ENCODE measurements around the gene F2. TPM values are rescaled to one million over a fixed set of nuclear protein-coding genes. Genes with fewer than 3 reads are reported as not detected.

Gene F2
- total and polyA plus RNA-seq, 12 donors: 0.50 to 0.61 TPM; not detected in 10

- H3K9me3 ChIP-seq (replicated peaks in 1 of 3): no peaks in the 10 kb centered on the region
- intact Hi-C loops (cut with DNase I): no loop called here
- no peak for DNase-seq
- WGBS, 4 donors: 89 to 94% (median 90%) methylated on average over 6 of the region's 6 CpGs
- no peak overlapping the region for H3K27ac ChIP-seq
- no peaks in the 10 kb centered on the region for H3K4me1 ChIP-seq (replicated peaks in 1 of 2)
- no peak overlapping the region for H3K4me3 ChIP-seq
- TF ChIP-seq POLR2A (IDR thresholded peaks at IDR 0.05): no peak
- no peak for TF ChIP-seq CTCF (IDR thresholded peaks at IDR 0.05)
- H3K36me3 ChIP-seq (replicated peaks in 1 of 2): peaks cover 0 to 94% of the 10 kb centered on the region in 2 donors
- no peaks in the 10 kb centered on the region for H3K27me3 ChIP-seq
Measured at GRCh38 chr11:46747150-46747549, 28.1 kb downstream of the F2 start.

GRCh38 chr11:46755962-46756361, 36.9 kb downstream of the F2 start:
- Histone ChIP-seq H3K4me3 (no peak overlapping the region), H3K36me3 (replicated peaks in 1 of 2) (peaks cover 0 to 96% of the 10 kb centered on the region in 2 donors), H3K27ac (no peak overlapping the region), H3K9me3 (replicated peaks in 1 of 3) (no peaks in the 10 kb centered on the region), H3K4me1 (replicated peaks in 1 of 2) (no peaks in the 10 kb centered on the region), H3K27me3 (no peaks in the 10 kb centered on the region)
- no peak for DNase-seq
- TF ChIP-seq CTCF (IDR thresholded peaks at IDR 0.05): no peak
- no peak for TF ChIP-seq POLR2A (IDR thresholded peaks at IDR 0.05)
- intact Hi-C loops (cut with DNase I): no loop called here

GRCh38 chr11:46759196-46759595, 40.2 kb downstream of the F2 start:
- Histone ChIP-seq H3K4me1 (replicated peaks in 1 of 2) (no peaks in the 10 kb centered on the region), H3K27ac (no peak overlapping the region), H3K27me3 (no peaks in the 10 kb centered on the region), H3K4me3 (no peak overlapping the region), H3K36me3 (replicated peaks in 1 of 2) (peaks cover 0 to 99% of the 10 kb centered on the region in 2 donors), H3K9me3 (replicated peaks in 1 of 3) (no peaks in the 10 kb centered on the region)
- DNase-seq: no peak
- intact Hi-C loops (cut with DNase I): no loop called here
- WGBS, 4 donors: 93 to 96% (median 95%) methylated on average over 6 of the region's 6 CpGs
- TF ChIP-seq POLR2A (IDR thresholded peaks at IDR 0.05) (no peak), CTCF (IDR thresholded peaks at IDR 0.05) (no peak)

- Histone ChIP-seq H3K27ac (no peak overlapping the region), H3K27me3 (no peaks in the 10 kb centered on the region), H3K36me3 (replicated peaks in 1 of 2) (peaks cover 0 to 98% of the 10 kb centered on the region in 2 donors), H3K9me3 (replicated peaks in 1 of 3) (no peaks in the 10 kb centered on the region), H3K4me3 (no peak overlapping the region), H3K4me1 (replicated peaks in 1 of 2) (no peaks in the 10 kb centered on the region)
- 95 to 99% (median 96%) methylated on average over 6 of the region's 6 CpGs for WGBS, 4 donors
- no peak for TF ChIP-seq POLR2A (IDR thresholded peaks at IDR 0.05)
- TF ChIP-seq CTCF (IDR thresholded peaks at IDR 0.05): no peak
- intact Hi-C loops (cut with DNase I): no loop called here
- no peak for DNase-seq
Measured at GRCh38 chr11:46760429-46761128, 41.6 kb downstream of the F2 start.

All from adrenal gland (tissue), 12 donors.